ENCODE data around the gene IWS1. TPM values are rescaled to one million over a fixed set of nuclear protein-coding genes. Genes with fewer than 3 reads are reported as not detected.

The IWS1 gene
- total RNA-seq, 1 experiment from 2014 or later: 46.6 TPM

- Histone ChIP-seq H2AFZ (ENCODE audit: low read depth, low read length, poor library complexity, severe bottlenecking) (no peak overlapping the region), H3K4me3 (replicated peaks in 1 of 2; ENCODE audit: low read depth in 1 of 2, low read length in 2 of 2) (no peak overlapping the region), H4K20me1 (ENCODE audit: insufficient read depth) (no peaks in the 10 kb centered on the region), H3K27me3 (ENCODE audit: insufficient read depth, low read length) (no peaks in the 10 kb centered on the region), H3K27ac (ENCODE audit: low read depth, low read length) (no peak overlapping the region), H3K79me2 (ENCODE audit: insufficient read depth, low read length) (no peaks in the 10 kb centered on the region), H3K9me3 (ENCODE audit: control insufficient read depth in 1 of 2, insufficient read depth in 1 of 2, low read depth in 1 of 2, low read length in 2 of 2) (no peaks in the 10 kb centered on the region), H3K4me1 (ENCODE audit: control insufficient read depth in 1 of 2, insufficient read depth in 2 of 2, low read length in 2 of 2) (peaks cover 17 to 25% of the 10 kb centered on the region in 2 experiments), H3K4me2 (ENCODE audit: low read length) (no peak overlapping the region), H3K9me2 (ENCODE audit: insufficient read depth) (no peaks in the 10 kb centered on the region), H3K36me3 (ENCODE audit: control insufficient read depth in 1 of 2, insufficient read depth in 2 of 2, low read length in 2 of 2) (no peaks in the 10 kb centered on the region), H3K9ac (ENCODE audit: low read length) (no peak overlapping the region)
- ChIA-PET RAD21 (ENCODE audit: low non-redundant PET in 1 of 2, low total read pairs in 2 of 2, uncharacterized antibody in 2 of 2, unreplicated experiment in 2 of 2) (no interaction called here), CTCF (no interaction called here), POLR2A (no interaction called here)
- no TSS peak for BruUV-seq (replicated peaks)
- DNase-seq (ENCODE audit: low read depth, low spot score): no peak
- intact Hi-C loops (cut with micrococcal nuclease): no loop called here
- TF ChIP-seq ZNF274 (IDR thresholded peaks at IDR 0.05; ENCODE audit: low read depth, low read length): no peak
- no peak for TF ChIP-seq POLR2A (IDR thresholded peaks at IDR 0.05; ENCODE audit: borderline replicate concordance, extremely low read depth, insufficient read depth, insufficient read length)
- TF ChIP-seq RAD21 (IDR thresholded peaks at IDR 0.05; ENCODE audit: low read depth): no peak
- no peak for TF ChIP-seq ZFX (IDR thresholded peaks at IDR 0.05)
- no peak for TF ChIP-seq CEBPB (IDR thresholded peaks at IDR 0.05; ENCODE audit: low read depth)
- TF ChIP-seq, protein P1, sequence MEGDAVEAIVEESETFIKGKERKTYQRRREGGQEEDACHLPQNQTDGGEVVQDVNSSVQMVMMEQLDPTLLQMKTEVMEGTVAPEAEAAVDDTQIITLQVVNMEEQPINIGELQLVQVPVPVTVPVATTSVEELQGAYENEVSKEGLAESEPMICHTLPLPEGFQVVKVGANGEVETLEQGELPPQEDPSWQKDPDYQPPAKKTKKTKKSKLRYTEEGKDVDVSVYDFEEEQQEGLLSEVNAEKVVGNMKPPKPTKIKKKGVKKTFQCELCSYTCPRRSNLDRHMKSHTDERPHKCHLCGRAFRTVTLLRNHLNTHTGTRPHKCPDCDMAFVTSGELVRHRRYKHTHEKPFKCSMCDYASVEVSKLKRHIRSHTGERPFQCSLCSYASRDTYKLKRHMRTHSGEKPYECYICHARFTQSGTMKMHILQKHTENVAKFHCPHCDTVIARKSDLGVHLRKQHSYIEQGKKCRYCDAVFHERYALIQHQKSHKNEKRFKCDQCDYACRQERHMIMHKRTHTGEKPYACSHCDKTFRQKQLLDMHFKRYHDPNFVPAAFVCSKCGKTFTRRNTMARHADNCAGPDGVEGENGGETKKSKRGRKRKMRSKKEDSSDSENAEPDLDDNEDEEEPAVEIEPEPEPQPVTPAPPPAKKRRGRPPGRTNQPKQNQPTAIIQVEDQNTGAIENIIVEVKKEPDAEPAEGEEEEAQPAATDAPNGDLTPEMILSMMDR (IDR thresholded peaks at IDR 0.05 in 2 of 3, conservative IDR thresholded peaks at IDR 0.05 in 1 of 3; ENCODE audit: borderline replicate concordance in 1 of 3, insufficient read depth in 1 of 3, low read depth in 2 of 3, low read length in 2 of 3): no peak
- TF ChIP-seq CBX3 (IDR thresholded peaks at IDR 0.05; ENCODE audit: low read depth): no peak
- TF ChIP-seq EZH2 (IDR thresholded peaks at IDR 0.05): no peak
- TF ChIP-seq JUND (IDR thresholded peaks at IDR 0.05): no peak
- no peak for TF ChIP-seq YY1 (IDR thresholded peaks at IDR 0.05; ENCODE audit: extremely low read depth, insufficient replicate concordance, low read depth, low read length)
- ATAC-seq: no peak
Observed at GRCh38 chr2:127456960-127457359, 69.3 kb downstream of the IWS1 start.

Measured in HCT116 (cell line).